GM12892 (cell line): ENCODE measurements around the gene ZDHHC11B.

Experiments
- POLR2A ChIP-seq: IDR thresholded peaks from 2 replicates; pipeline ENCODE4 v1.6.1; 2011; ENCODE audit warnings: low read depth, low read length, control low read depth
- POLR2AphosphoS5 ChIP-seq: IDR thresholded peaks from 2 replicates; pipeline ENCODE4 v1.6.1; 2011; ENCODE audit warnings: low read depth, low read length, control low read depth
- TAF1 ChIP-seq: IDR thresholded peaks from 2 replicates; pipeline ENCODE4 v1.6.1; 2011; ENCODE audit warnings: low read depth, mild to moderate bottlenecking, control low read depth, low read length, borderline replicate concordance

- TF ChIP-seq POLR2AphosphoS5: no peak
- no peak for TF ChIP-seq POLR2A
- no peak for TF ChIP-seq TAF1
These were observed 35.3 kb downstream of the ZDHHC11B start for GRCh38 chr5:749101-749670.
